HepG2 (cell line): Measurements from ENCODE around the gene SLC28A1. TPM values are rescaled to one million over a fixed set of nuclear protein-coding genes. Genes with fewer than 3 reads are reported as not detected.

Experiments used
- ATAC-seq: fragments of 200-7000 bp; cut with Tn5 transposase; 3 replicates; pipeline ENCODE4 v1.9.1; 2020; ENCODE audit warnings: mild to moderate bottlenecking, moderate library complexity
- BruUV-seq: library from RNA; stranded (reverse); fragments of 400-500 nt; replicated peaks from 2 replicates; lab custom pipeline; 2021; lab: Mats Ljungman, UMichigan
- CTCF ChIA-PET: fragments of 300-600 bp; formaldehyde crosslinking; extraction: SDS; loops from one replicate; lab custom pipeline; 2021; ENCODE audit warnings: low total read pairs, inconsistent platforms, low intra/inter-chr PET ratio; lab: Yijun Ruan, JAX
- POLR2A ChIA-PET: fragments of 350-600 bp; sonication (Branson Sonifier 250); formaldehyde crosslinking; loops from one replicate; lab custom pipeline; 2020; ENCODE audit warnings: antibody characterized with exemption, inconsistent platforms; lab: Yijun Ruan, JAX
- DNase-seq: peaks from one replicate; pipeline ENCODE4 v3.0.0-alpha.2; 2015; ENCODE audit warnings: low spot score
- FAIRE-seq: peaks from 3 replicates; lab custom pipeline; 2011; peaks lifted over from hg19 to GRCh38; lab: Jason Lieb, UNC
- H2AFZ ChIP-seq: one replicate; pipeline ENCODE4 v1.6.1; 2011; ENCODE audit warnings: low read length, inconsistent platforms
- H3K27ac ChIP-seq: fragments of 300-600 bp; 3 replicates; pipeline ENCODE4 v1.8.0; 2011; ENCODE audit warnings: mixed run types, mild to moderate bottlenecking, mixed read lengths, low read length, inconsistent platforms; ENCODE audit not compliant: insufficient read depth; ENCODE audit errors: extremely low read length
- H3K27me3 ChIP-seq, 2 experiments: fragments of 200-600 bp in 1 of 2; 2 replicates in 1 of 2; 3 replicates in 1 of 2; pipeline versions ENCODE4 v1.6.0 to v1.8.0; 2011; ENCODE audit warnings: low read length in 2 of 2, mild to moderate bottlenecking in 2 of 2, moderate library complexity in 2 of 2, inconsistent platforms in 1 of 2; ENCODE audit not compliant: insufficient read depth in 2 of 2, control insufficient read depth in 1 of 2
- H3K36me3 ChIP-seq, 2 experiments: fragments of 200-600 bp in 1 of 2; replicated peaks in 1 of 2; 2 replicates in 1 of 2; 3 replicates in 1 of 2; pipeline versions ENCODE4 v1.5.1 to v1.8.0; 2011; ENCODE audit warnings: low read length in 2 of 2, inconsistent platforms in 1 of 2; ENCODE audit not compliant: insufficient read depth in 2 of 2, control insufficient read depth in 1 of 2
- H3K4me1 ChIP-seq: 2 replicates; pipeline ENCODE4 v1.5.1; 2012; ENCODE audit warnings: low read length, inconsistent platforms; ENCODE audit not compliant: insufficient read depth
- H3K4me2 ChIP-seq: 2 replicates; pipeline ENCODE4 v1.6.0; 2011; ENCODE audit warnings: low read depth, low read length, inconsistent platforms
- H3K4me3 ChIP-seq, 3 experiments: fragments of 200-600 bp in 1 of 3; sonication (generic), shearing (Covaris generic) in 1 of 3; replicated peaks in 1 of 3; 2 replicates each; pipeline ENCODE4 v1.5.1; 2011 to 2016; ENCODE audit warnings: low read length in 3 of 3, inconsistent platforms in 2 of 3, low read depth in 2 of 3, mild to moderate bottlenecking in 2 of 3, control low read depth in 1 of 3, mixed read lengths in 1 of 3; ENCODE audit not compliant: insufficient read depth in 1 of 3
- H3K79me2 ChIP-seq: one replicate; pipeline ENCODE4 v1.6.1; 2011; ENCODE audit warnings: low read length, inconsistent platforms; ENCODE audit not compliant: insufficient read depth
- H3K9ac ChIP-seq: 2 replicates; pipeline ENCODE4 v1.6.0; 2011; ENCODE audit warnings: mild to moderate bottlenecking, low read depth, low read length, inconsistent platforms; ENCODE audit not compliant: insufficient read depth
- H3K9me3 ChIP-seq: 2 replicates; pipeline ENCODE4 v1.5.1; 2012; ENCODE audit warnings: mild to moderate bottlenecking, low read length
- H4K20me1 ChIP-seq: 2 replicates; pipeline ENCODE4 v1.6.0; 2011; ENCODE audit warnings: inconsistent platforms, mild to moderate bottlenecking, low read length, moderate library complexity; ENCODE audit not compliant: insufficient read depth
- ATF1 ChIP-seq: IDR thresholded peaks from 2 replicates; pipeline ENCODE4 v1.6.1; 2016; ENCODE audit warnings: mild to moderate bottlenecking, control low read depth
- ATF2 ChIP-seq: sonication (generic); formaldehyde crosslinking; IDR thresholded peaks from 2 replicates; pipeline ENCODE4 v1.4.0; 2020; ENCODE audit warnings: missing genetic modification reagents
- DMAP1 ChIP-seq: IDR thresholded peaks from 2 replicates; pipeline ENCODE4 v1.6.1; 2016
- EP300 ChIP-seq, 3 experiments: sonication (generic) in 1 of 3; formaldehyde crosslinking in 1 of 3; IDR thresholded peaks; 2 replicates each; pipeline versions ENCODE4 v1.5.1 to v1.6.1; 2011 to 2020; ENCODE audit warnings: low read depth in 2 of 3, low read length in 2 of 3, borderline replicate concordance in 1 of 3, improper control_type of control experiment in 1 of 3, mild to moderate bottlenecking in 1 of 3, missing genetic modification reagents in 1 of 3, moderate library complexity in 1 of 3
- FOXA3 ChIP-seq: IDR thresholded peaks from 2 replicates; pipeline ENCODE4 v1.6.1; 2016; ENCODE audit warnings: missing genetic modification reagents, missing compliant biosample characterization
- FOXK1 ChIP-seq: sonication (generic); formaldehyde crosslinking; IDR thresholded peaks from 2 replicates; pipeline ENCODE4 v1.4.0; 2020; ENCODE audit warnings: low read depth, missing genetic modification reagents, borderline replicate concordance
- GATAD1 ChIP-seq: IDR thresholded peaks from 2 replicates; pipeline ENCODE4 v1.6.1; 2016; ENCODE audit warnings: missing genetic modification reagents, missing compliant biosample characterization
- GATAD2A ChIP-seq: IDR thresholded peaks from 2 replicates; pipeline ENCODE4 v1.6.1; 2016
- HDAC1 ChIP-seq: sonication (generic); formaldehyde crosslinking; IDR thresholded peaks from 2 replicates; pipeline ENCODE4 v1.5.1; 2020; ENCODE audit warnings: mild to moderate bottlenecking, missing genetic modification reagents
- KDM2A ChIP-seq: sonication (generic); formaldehyde crosslinking; IDR thresholded peaks from 2 replicates; pipeline ENCODE4 v1.4.0; 2020; ENCODE audit warnings: low read depth, missing genetic modification reagents, borderline replicate concordance
- NCOA2 ChIP-seq: sonication (generic); formaldehyde crosslinking; IDR thresholded peaks from 2 replicates; pipeline ENCODE4 v1.8.0; 2022; ENCODE audit warnings: inconsistent platforms
- NR2F1 ChIP-seq, 2 experiments: fragments of 450-650 bp in 1 of 2; formaldehyde crosslinking in 1 of 2; IDR thresholded peaks; 2 replicates each; pipeline versions ENCODE4 v1.5.0 to v1.6.1; 2016 to 2020; ENCODE audit warnings: mild to moderate bottlenecking in 1 of 2, missing compliant biosample characterization in 1 of 2, missing genetic modification reagents in 1 of 2, moderate library complexity in 1 of 2
- PHF21A ChIP-seq: sonication (generic); formaldehyde crosslinking; IDR thresholded peaks from 2 replicates; pipeline ENCODE4 v1.5.0; 2020; ENCODE audit warnings: mild to moderate bottlenecking, missing genetic modification reagents
- PPARG ChIP-seq: conservative IDR thresholded peaks from 2 replicates; pipeline ENCODE4 v1.6.1; 2016; ENCODE audit warnings: missing biosample characterization, missing genetic modification reagents
- SOX13 ChIP-seq, 3 experiments: fragments of 450-650 bp in 1 of 3; sonication (generic) in 1 of 3; formaldehyde crosslinking in 1 of 3; IDR thresholded peaks in 2 of 3; conservative IDR thresholded peaks in 1 of 3; 2 replicates each; pipeline versions ENCODE4 v1.5.0 to v1.6.1; 2016 to 2020; ENCODE audit warnings: antibody characterized with exemption in 1 of 3, mild to moderate bottlenecking in 1 of 3, missing compliant biosample characterization in 1 of 3, missing genetic modification reagents in 1 of 3, moderate library complexity in 1 of 3
- ZNF605 ChIP-seq: sonication (generic); formaldehyde crosslinking; IDR thresholded peaks from 2 replicates; pipeline ENCODE4 v1.8.0; 2022; ENCODE audit warnings: mild to moderate bottlenecking, missing genetic modification reagents
- ZNF792 ChIP-seq: IDR thresholded peaks from 2 replicates; pipeline ENCODE4 v1.6.1; 2016
- WGBS: methylation state at CpG from one replicate; pipeline ENCODE4 v1.1.6; 2017; ENCODE audit warnings: low lambda C conversion rate; 5-methylcytosine and 5-hydroxymethylcytosine counted together
- in situ Hi-C: cut with HindIII; loops from 2 replicates; pipeline ENCODE4 v1.10.0; 2017; ENCODE audit warnings: low pct_unique_long_range_greater_than_20kb; ENCODE audit not compliant: extremely low pct_ligation_motif_present
- intact Hi-C: fragments of 100-400 bp; cut with micrococcal nuclease; formaldehyde crosslinking; loops from one replicate; pipeline ENCODE4 v1.10.0; 2022; ENCODE audit not compliant: unreplicated experiment
- polyA plus RNA-seq, 8 experiments: library from polyadenylated mRNA; depleted of rRNA in 3 of 8; stranded (reverse) in 7 of 8; unstranded in 1 of 8; fragments of >200 nt; fragmentation: Illumina TruSeq in 4 of 8; extraction: Trizol in 4 of 8; gene quantifications; 2 replicates each; pipeline versions ENCODE4 v1.2.1 to v1.2.3, GENCODE V29; 2011 to 2016; ENCODE audit warnings: low read depth in 4 of 8, missing spikeins in 1 of 8, mixed read lengths in 1 of 8; ENCODE audit not compliant: insufficient read depth in 1 of 8
- total RNA-seq, 5 experiments: library from RNA; depleted of rRNA; stranded (reverse); fragments of >200 nt; fragmentation: Illumina TruSeq; extraction: Trizol; gene quantifications; 2 replicates each; pipeline ENCODE4 v1.2.3, GENCODE V29; 2016; ENCODE audit warnings: low read depth in 1 of 5
- TF ChIP-seq, protein P1 (sequence below): IDR thresholded peaks from 2 replicates; pipeline ENCODE4 v1.6.1; 2016; ENCODE audit warnings: missing compliant biosample characterization, missing genetic modification reagents, borderline replicate concordance

The SLC28A1 gene
- total and polyA plus RNA-seq, 2 of the 13 experiments (the other 11 are each of a cell fraction or from before 2014, with no cell fraction given), result 0.31 to 5.8 TPM

DNA sequence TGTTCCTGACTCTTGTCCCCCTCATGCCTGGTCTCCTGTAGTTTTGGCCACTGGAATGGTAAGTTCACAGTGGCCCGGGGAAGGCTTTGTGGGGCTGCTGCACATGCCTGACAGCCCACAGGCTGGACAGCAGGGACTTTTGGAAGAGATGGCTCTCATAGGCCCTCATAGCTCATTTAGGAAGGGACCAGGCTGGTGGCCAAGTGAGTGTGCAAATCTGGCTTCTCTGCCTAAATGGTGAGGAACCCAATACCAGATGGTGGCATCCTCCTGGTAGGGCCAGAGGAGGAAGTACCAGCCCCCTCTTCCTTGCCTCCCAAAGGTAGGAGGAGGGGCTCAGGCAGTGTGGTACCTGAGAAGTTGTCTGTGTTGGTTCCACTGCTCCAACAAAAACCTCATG lies 41.7 kb upstream of the SLC28A1 start (continued):
- TF ChIP-seq ATF2 (CRISPR knock-in tag) (no peak), ZNF605 (CRISPR knock-in tag) (no peak), HDAC1 (CRISPR knock-in tag) (no peak)

DNA sequence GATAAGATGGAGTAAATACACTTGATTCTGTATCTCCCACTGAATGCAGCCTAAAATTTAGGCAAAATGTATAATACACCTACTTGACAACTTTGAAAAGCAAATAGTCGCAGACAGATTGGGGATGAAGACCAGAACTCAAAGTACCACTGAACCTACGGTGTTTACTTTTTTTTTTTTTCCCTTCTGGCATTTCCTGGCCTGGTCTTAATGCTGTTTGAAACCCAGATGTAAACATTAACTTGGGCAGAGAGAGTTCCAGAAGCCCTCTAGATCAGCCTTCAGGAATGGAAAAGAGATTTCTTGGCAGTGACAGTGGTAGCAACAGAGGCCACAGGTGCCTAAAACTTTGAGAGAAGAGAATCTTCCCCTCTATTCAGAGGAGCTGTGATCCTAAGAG lies 39.5 kb upstream of the SLC28A1 start:
- ChIA-PET POLR2A (no interaction called here), CTCF (interaction anchor here (0.8 to 2.9 kb wide), 5 partner anchors 18 to 245 kb away, joined by 3 to 30 read pairs (median 5); no protein-coding TSS in a partner anchor)
- Histone ChIP-seq H3K4me3 (no peak overlapping the region; a peak in 1 of 6 replicates), H3K27ac (peak overlapping the region; percentile 46), H3K4me2 (peak overlapping the region; percentile 45), H3K9ac (no peak overlapping the region), H4K20me1 (no peaks in the 10 kb centered on the region), H2AFZ (no peak overlapping the region), H3K27me3 (peaks cover 0 to 4% of the 10 kb centered on the region in 2 experiments; a peak in 2 of 5 replicates), H3K4me1 (peaks cover 50% of the 10 kb centered on the region), H3K36me3 (no peaks in the 10 kb centered on the region), H3K9me3 (peaks cover 7% of the 10 kb centered on the region; the same call in 1 of the 2 replicates), H3K79me2 (no peaks in the 10 kb centered on the region)
- ATAC-seq (peak; percentile 54), DNase-seq (peak; percentile 38), FAIRE-seq (peak; percentile 37)
- intact Hi-C loops, result loop anchor here (1.0 kb wide), 1 partner anchor 83 kb away; no protein-coding TSS in a partner anchor
- in situ Hi-C loops, result loop anchor here (25.0 kb wide), 1 partner anchor 317 kb away; no protein-coding TSS in a partner anchor
- no TSS peak for BruUV-seq
- WGBS, result 0% methylated on average over 2 of the region's 2 CpGs
- no peak for TF ChIP-seq GATAD1 (CRISPR knock-in tag)
- TF ChIP-seq PPARG (CRISPR knock-in tag), result 0 out of 2 replicates have a peak, but pooled peaks have one; percentile 16
- TF ChIP-seq, protein P1, sequence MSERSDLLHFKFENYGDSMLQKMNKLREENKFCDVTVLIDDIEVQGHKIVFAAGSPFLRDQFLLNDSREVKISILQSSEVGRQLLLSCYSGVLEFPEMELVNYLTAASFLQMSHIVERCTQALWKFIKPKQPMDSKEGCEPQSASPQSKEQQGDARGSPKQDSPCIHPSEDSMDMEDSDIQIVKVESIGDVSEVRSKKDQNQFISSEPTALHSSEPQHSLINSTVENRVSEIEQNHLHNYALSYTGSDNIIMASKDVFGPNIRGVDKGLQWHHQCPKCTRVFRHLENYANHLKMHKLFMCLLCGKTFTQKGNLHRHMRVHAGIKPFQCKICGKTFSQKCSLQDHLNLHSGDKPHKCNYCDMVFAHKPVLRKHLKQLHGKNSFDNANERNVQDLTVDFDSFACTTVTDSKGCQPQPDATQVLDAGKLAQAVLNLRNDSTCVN, result peak; percentile 100
- TF ChIP-seq KDM2A (CRISPR knock-in tag), result no peak
- no peak for TF ChIP-seq ATF1 (CRISPR knock-in tag)
- peak; percentile 72 for TF ChIP-seq GATAD2A (CRISPR knock-in tag)
- peak; percentile 54; the same call in 1 of the 2 replicates for TF ChIP-seq PHF21A (CRISPR knock-in tag)
- no peak for TF ChIP-seq SOX13 (IDR thresholded peaks at IDR 0.05)
- TF ChIP-seq SOX13 (CRISPR knock-in tag; conservative IDR thresholded peaks at IDR 0.05 in 1 of 2, IDR thresholded peaks at IDR 0.05 in 1 of 2), result peak in 1 of 2 experiments; percentile 32; a peak in 1 of 4 replicates
- TF ChIP-seq DMAP1, result no peak
- TF ChIP-seq ZNF792 (CRISPR knock-in tag), result 0 out of 2 replicates have a peak, but pooled peaks have one; percentile 22
- TF ChIP-seq EP300 (IDR thresholded peaks at IDR 0.05; ENCODE audit: low read depth in 2 of 2, low read length in 2 of 2), result peak in 1 of 2 experiments; percentile 63; a peak in 1 of 4 replicates
- no peak for TF ChIP-seq EP300 (CRISPR knock-in tag; IDR thresholded peaks at IDR 0.05; ENCODE audit: borderline replicate concordance)
- no peak for TF ChIP-seq NR2F1 (CRISPR knock-in tag; IDR thresholded peaks at IDR 0.05)
- TF ChIP-seq FOXA3 (CRISPR knock-in tag), result peak; percentile 87
- TF ChIP-seq NCOA2 (CRISPR knock-in tag), result 0 out of 2 replicates have a peak, but pooled peaks have one; percentile 19
- peak; percentile 47; the same call in 1 of the 2 replicates for TF ChIP-seq FOXK1 (CRISPR knock-in tag)
